DMS 273 (cell line): ENCODE measurements around the gene CRAT.
"Not testable (repeated sequence)": the region's sequence is repeated elsewhere in the genome, so short reads cannot be mapped to it uniquely, and the experiment has no call there.

Source experiments
- DNase-seq: peaks from one replicate; lab custom pipeline; 2025; ENCODE audit not compliant: unreplicated experiment; lab: John Stamatoyannopoulos, UW

CRAT gene

DNA sequence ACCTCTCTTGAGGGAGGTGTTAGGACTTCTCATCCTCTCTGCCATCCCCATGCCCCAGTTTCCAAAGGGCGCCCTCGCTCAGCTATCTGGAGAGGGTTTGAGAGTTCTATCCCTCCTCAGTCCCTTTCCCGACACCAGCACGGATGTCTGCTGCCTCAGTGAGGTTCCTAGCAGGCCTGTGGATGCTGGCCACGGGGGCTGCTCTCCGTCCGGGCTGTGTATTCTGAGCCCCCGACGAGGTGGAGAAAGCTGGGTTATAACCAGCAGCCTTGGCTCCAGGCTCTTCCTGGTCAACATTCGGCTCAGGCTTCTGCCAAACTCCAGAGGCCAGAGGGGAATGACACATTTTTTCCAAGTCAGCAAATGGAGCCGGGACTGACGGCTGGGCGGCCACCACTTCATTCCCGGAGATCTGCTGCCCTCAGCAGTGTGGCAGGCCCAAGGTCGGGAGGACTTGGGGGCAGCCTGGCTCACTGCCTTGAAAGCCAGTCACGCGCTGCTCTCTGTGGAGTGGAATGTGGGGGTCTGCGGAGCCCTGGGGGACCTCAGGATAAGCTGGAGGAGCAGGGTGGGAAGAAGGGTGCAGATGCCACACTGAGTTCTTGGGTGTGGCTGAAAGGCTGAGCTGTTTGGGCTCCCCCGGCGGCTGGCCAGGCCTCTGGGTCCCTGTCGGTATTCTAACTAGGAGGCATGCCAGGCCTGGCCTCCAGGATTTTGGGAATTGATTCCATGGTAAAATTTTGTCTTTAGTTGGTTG lies 28.1 kb upstream of the CRAT start:
- DNase-seq = no peak

DNA sequence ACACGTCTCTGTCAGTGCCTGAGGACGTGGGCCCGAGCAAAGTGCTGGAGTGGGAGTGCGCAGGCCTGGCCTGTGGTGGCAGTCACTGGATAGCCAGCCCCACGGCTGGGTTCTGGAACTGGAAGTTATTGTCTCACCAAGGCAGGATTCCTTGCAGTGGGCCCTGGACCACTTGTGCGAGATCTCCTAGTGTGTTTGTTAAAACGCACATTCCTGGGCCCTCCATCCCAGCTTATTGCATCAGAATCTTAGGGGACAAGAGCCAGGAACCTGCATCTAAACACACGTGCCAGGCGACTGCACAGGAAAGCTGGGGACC lies 27.5 kb upstream of the CRAT start:
- DNase-seq = no peak

DNA sequence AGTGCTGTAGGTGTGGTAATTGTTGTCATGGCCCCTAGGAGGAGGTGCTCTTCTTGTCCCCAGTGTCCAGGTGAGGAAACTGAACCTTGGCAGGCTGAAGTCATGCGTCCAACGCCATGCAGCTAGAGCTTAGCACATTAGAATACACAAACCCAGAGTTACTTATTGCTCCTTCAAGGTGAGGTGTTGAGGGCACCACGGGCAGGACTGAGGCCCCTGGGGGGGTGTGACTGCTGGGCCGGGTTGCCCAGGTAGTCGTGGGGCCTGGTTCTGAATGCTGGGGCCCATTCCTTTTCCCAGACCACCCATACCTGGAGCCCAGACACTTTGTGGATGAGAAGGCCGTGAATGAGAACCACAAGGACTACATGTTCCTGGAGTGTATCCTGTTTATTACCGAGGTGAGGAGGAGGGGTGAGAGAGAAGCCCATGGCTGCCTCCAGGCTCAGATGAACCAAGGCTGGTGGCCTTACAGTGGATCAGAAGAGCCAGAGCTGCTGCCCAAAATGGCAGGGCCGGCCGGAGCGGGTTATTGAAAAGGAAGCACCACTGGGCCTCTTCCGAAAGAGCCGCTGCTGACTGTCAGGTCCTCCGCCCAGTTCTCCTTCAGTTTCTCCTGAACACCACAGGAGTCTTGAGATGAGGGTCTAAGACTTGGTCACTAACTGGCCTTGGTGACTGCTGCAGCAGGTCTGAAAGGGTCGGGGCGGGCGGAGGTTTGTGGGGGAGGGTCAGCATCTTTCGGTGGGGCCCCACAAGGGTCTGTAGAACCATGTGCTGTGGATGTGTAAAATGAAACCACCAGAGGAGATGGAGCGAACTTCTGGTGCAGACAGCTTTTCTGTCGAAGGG lies 26.9 kb upstream of the CRAT start:
- DNase-seq = no peak

DNA sequence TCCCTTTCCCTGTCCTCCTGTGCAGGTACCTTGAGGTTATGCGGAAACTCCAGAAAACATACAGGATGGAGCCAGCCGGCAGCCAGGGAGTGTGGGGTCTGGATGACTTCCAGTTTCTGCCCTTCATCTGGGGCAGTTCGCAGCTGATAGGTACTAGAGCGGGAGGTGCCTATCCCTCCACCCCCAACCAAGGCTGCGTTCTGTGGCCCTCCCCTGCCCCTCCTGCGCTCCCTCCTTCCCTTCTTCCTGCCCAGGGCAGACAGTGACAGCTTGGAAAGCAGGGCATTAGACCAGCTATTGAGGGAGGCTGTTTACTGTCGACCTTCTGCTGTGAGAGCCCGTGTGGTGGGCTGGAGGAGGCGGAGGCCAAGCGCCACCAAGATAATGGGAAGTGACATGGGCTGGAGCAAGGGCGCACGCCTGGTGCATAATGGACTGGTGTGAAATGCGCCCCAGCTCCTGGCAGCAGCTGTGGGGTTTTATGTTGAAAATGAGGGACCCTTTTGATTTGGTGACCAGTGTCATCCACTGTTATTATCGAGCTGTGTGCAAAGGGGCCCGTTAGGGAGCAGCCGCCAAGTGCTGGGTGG lies 25.9 kb upstream of the CRAT start:
- peak; percentile 78 for DNase-seq

DNA sequence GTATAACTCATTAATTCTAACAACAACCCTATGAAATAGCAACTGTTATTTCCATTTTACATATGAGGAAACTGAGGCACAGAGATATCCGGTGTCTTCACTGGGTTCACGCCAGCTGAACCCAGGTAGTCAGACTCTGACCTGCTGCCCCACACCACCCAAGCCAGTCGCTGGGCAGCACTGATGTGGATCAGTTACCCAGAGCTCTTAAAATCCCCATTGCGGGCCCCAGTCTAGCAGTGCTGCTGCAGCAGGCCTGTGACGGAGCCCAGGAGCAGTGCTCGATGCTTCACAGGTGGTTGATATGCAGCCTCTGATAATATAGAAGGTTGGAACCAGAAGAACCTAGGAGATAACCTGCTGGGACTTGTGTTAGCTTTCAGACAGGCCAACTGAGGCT lies 24.9 kb upstream of the CRAT start:
- DNase-seq = no peak

DNA sequence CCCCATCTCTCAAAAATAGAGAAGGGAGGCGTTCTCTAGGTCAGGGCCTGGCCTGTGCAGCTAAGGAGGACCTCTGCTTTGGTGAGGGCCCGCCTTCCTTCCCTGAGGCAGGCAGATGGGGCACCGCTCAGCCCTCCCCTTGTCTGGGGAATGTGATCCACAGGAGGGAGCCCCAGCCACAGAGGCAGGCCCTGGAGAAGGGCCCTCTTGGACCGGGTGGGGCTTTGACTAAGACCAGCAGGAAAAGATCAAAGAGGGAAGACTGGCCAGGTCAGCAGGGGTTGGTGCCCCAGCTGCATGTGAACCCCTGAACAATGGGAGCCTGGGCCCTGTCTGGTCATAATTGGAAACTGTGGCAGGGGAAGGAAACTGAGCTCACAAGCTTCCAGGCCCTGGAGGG lies 22.5 kb upstream of the CRAT start:
- DNase-seq = peak; percentile 22

DNA sequence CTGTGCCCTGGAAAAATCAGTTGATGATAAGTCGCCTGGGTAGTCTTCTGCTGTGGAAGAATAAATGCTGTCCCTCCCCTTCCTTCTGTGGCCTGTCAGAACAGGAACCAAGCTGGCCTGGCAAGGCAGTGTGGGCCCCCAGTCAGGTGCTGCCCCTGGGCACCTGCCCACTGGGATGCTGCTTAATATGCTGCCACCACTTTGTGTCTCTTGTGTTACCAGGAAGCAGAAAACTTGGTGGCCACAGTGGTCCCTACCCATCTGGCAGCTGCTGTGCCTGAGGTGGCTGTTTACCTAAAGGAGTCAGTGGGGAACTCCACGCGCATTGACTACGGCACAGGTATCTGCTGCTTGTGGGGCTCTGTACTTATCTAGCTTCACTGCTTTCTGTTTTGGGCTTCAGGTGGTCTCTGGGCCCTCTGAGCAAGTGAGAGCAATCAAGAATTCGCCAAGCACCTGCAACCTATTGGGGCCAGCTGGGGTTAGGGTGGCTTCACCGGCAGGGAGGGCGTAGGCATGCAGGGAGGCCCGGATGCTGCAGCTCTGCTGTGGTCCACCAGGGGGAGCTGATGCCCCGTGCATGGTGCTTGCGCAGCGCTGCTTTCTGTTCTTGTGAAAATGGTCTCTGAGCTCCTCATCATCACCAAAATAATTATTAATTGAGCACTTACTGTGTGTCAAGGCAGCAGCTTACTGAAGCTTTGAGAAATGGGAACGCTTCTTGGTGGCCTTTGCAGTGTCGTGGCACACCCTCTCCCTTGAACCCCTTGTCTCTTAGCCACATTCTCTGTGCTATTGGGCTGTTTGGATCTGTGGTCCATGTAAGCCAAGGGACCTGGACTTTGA lies 20.9 kb upstream of the CRAT start:
- peak; percentile 85 for DNase-seq

DNA sequence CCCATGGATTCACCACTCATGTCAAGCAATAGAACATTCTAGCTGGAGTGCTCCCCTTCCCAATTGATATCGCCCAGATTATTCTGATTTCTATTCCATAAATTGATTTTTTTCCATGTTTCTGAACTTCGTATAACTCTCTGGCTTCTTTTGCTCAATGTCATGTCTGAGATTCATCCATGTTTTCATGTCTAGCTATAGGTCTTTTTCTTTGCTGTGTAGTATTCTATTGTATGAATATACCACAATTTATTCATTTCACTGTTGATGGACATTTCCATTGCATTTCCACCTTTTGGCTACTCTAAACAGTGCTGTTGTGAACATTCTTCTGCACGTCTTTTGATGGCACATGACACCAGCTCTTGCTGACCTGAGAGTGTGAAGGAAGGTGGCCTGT lies 20.2 kb upstream of the CRAT start:
- DNase-seq = no peak

DNA sequence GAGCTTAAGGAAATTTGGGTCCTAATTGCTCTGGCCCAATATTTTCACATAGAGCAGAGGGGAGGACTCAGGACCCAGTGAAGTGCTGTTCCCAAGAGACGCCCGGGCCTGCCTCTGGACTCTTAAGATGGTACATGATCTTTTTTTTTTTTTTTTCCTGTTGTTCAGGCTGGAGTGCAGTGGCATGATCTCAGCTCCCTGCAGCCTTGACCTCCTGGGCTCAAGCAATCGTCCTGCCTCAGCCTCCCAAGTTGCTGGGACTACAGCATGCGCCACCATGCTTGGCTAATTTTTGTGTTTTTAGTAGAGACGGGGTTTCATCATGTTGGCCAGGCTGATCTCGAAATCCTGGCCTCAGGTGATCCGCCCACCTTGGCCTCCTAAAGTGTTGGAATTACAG lies 19.7 kb upstream of the CRAT start:
- not testable (repeated sequence) for DNase-seq

DNA sequence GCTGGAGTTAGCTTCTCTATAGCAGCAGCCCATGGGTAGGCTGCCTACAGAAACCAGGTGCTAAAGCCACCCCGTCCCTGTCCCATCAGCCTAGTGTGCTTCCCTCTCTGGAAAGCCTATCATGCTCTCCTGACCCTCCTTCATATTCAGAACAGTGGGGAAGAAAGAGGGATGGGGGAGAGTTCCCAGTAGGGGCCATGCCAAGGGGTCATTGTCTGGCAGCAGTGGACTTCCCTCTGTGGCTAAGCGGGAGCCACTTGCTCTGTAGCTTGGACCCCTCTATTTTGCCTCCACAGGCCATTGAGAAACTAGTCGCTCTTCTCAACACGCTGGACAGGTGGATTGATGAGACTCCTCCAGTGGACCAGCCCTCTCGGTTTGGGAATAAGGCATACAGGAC lies 18.1 kb upstream of the CRAT start:
- no peak for DNase-seq

DNA sequence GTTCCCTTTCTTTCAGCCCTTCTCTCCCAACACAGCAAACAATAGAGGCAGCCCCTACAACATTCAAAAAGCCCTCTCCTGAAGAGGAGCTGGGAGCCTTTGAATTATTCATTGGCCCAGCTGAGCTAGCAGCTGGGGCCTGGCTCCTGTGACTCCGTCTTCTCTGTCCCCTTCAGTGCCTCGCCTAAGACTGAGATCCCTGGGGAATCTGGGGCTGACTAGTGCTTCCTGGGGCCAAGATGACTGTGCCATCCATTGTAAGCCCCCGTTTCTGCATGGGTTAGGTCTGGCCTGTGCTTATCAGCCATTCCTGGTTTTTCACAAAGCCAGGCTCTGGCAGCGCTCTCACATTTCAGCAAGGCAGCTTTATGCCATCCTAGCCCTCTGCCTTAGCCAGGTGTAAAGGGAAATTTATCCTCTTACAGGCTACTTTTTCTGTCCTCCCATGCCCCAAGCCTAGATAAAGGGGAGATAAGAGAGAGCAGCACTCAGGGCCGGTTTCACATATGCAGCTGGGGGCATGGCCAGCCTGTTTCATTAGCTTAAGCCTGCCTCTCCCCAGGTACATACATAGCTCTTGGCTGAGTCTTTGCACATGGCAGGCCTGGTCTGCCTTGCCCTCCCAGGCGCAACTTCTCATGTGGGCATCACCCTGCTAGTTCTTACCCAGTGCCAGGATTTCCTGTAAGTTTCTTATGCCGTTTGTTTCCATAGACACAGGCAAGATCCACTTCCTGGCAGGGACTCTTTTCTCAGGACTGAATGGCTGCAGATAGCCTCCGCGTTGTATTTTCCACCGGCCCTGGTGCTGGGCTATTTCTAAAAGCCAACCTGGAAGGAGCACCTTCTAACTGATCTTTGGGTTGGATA lies 16.4 kb upstream of the CRAT start:
- peak; percentile 71 for DNase-seq

DNA sequence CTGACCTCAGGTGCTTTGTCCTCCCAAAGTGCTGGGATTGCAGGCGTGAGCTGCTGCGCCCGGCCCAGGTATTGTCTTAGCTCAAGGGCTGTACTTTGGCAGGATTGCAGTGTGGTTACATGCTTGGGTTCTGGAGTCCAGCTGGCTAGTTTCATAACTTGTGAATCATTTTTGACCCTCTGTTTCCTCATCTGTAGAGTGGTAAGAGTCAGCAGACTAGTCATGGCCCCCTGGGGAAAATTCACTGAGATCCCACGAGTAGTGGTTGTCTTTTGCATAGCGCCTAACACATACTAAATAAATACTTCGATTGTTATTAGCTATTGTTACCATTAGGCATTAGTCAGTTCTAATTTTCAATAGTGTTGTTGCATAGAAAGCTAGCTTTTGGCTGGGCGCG lies 14.9 kb upstream of the CRAT start:
- DNase-seq = no peak

DNA sequence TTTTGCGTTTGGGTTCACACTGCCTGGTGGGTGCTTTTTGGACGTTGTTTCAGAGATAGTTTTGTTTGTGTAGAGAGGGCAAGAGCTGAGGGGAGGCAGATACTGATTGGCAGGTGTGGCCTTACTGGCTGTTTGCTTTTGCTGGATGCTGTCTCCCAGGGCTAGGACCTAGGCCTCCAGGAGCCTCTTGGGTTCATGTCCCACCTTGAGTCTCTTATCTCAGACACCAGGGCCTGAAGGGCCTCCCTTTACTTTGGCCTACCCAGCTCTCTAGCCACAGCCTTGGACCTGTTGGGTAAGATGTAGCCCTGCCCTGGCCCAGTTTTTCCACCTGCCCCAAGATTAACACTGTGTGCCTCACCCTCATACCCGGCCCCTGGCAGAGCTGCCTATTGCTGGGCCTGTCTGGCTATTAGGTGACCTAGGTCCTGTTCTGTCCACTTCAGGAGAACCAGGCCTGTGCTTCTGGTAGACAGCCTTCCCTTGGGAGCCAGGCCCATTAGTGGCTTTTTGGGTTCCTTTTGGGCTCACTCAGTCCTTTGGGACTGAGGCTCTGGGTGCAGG lies 14.0 kb upstream of the CRAT start:
- DNase-seq = no peak

DNA sequence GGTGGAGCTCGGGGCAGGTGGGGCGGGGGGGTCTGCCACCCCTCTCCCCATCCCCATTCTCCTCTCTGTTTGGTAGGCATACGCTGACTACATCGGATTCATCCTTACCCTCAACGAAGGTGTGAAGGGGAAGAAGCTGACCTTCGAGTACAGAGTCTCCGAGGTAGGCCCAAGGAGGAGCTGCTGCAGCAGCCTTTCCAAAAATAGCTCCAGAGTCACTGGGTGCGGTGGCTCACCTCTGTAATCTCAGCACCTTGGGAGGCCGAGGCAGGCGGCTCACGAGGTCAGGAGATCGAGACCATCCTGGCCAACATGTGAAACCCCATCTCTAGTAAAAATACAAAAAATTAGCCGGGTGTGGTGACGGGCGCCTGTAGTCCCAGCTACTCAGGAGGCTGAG lies 12.4 kb upstream of the CRAT start:
- DNase-seq = not testable (repeated sequence)

DNA sequence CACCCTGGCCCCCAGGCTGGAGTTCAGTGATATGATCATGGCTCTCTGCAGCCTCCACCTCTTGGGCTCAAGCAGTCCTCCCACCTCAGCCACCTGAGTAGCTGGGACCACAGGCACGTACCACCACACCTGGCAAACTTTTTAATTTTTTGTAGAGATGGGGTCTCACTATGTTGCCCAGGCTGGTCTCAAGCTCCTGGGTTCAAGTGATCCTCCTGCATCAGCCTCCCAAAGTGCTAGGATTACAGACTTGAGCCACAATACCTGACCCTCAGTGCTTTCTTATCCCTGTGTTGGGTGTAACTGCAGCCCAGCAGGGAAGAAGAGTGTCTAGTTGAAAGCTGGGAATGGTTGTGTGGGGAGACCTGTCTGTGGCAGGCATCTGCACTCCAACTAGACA lies 11.5 kb upstream of the CRAT start:
- DNase-seq = no peak

DNA sequence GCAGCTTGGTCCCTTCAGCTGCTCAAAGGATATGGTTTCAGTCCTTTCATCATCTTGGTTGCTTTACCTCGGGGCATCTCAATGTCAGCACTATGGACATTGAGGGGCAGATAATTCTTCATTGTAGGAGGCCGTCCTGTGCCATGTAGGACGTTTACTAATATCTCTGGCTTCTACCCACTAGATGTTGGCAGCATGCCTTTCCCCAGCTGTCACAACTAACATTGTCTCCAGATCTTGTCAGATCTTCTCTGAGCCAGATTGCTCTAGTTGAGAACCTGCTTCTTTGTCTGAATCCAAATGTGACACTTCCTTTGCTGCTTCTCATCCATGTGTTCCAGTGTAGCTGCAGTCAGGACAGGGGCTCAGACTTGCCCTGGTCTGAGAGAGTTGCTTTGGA lies 10.9 kb upstream of the CRAT start:
- no peak for DNase-seq

DNA sequence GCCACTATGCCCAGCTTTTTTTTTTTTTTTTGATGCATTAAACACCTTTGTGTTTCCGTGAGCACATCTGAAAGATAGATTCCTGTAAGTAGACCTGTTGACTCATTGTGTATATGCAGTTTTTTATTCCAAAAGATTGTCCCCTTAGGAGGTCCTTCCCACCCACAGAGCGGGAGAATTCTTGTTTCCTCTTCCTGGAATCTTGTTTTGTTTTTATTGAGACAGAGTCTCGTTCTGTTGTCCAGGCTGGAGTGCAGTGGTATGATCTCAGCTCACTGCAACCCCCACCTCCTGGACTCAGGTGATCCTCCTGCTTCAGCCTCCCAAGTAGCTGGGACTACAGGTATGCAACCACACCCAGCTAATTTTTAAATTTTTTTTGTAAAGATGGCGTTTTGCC lies 8.2 kb upstream of the CRAT start:
- DNase-seq = no peak

DNA sequence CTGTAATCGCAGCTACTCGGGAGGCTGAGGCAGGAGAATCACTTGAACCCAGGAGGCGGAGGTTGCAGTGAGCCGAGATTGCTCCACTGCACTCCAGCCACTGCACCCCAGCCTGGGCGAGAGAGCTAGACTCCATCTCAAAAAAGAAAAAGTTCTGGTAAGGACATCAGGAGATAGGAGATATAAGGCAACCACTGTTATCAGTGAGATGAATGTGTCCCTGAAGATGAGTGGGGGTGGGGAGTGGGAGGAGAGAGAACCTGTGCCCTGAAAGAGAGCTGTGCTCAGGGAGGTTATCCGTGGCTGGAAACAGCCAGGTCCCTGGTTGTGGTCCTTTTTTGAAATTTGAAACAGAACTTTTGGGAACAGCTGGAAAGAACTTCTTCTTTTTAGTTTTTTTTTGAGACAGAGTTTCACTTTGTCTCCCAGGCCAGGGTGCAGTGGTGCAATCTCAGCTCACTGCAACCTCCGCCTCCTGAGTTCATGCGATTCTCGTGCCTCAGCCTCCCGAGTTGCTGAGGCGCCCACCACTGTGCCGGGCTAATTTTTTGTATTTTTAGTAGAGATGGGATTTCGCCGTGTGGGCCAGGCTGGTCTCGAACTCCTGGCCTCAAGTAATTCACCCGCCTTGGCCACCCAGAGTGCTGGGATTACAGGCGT lies 3.2 kb upstream of the CRAT start:
- no peak for DNase-seq

DNA sequence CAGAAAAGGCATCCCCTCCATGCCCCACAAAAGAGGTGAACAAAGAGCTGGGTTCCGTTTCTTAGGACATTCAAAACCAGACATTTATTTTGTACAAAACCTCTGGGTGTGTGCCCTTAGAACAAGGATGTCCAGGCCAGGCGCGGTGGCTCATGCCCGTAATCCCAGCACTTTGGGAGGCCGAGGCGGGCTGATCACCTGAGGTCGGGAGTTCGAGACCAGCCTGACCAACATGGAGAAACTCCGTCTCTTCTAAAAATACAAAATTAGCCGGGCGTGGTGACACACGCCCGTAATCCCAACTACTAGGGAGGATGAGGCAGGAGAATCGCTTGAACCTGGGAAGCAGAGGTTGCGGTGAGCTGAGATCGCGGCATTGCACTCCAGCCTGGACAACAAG lies 1.9 kb upstream of the CRAT start:
- DNase-seq = not testable (repeated sequence)
